SK-N-MC (cell line): ENCODE data around the gene KCNC4.

Experiments
- EZH2 ChIP-seq: fragments of 200-600 bp; sonication (generic); IDR thresholded peaks from one replicate; pipeline ENCODE4 v1.6.1; 2017; ENCODE audit warnings: antibody characterized with exemption
- FOXP2 ChIP-seq: optimal IDR thresholded peaks from 2 replicates; pipeline ENCODE3; 2011; ENCODE audit warnings: mild to moderate bottlenecking, moderate library complexity; ENCODE audit not compliant: insufficient read depth; ENCODE audit errors: extremely low read length, control extremely low read depth
- POLR2AphosphoS5 ChIP-seq: IDR thresholded peaks from 2 replicates; pipeline ENCODE4 v1.6.1; 2012; ENCODE audit warnings: mild to moderate bottlenecking, low read depth, low read length, borderline replicate concordance

- TF ChIP-seq EZH2 (no peak), POLR2AphosphoS5 (no peak), FOXP2 (no peak)
Measured at GRCh38 chr1:110212169-110213142, 2.3 kb downstream of the KCNC4 start.
